ENCODE data around the gene SKIDA1.

Gene SKIDA1

GRCh38 chr10:21512573-21513404, 12.7 kb downstream of the SKIDA1 start:
- H3K27ac ChIP-seq = no peak overlapping the region
- no peak for TF ChIP-seq CTCF (conservative IDR thresholded peaks at IDR 0.05)

- H3K27ac ChIP-seq = no peak overlapping the region
- no peak for TF ChIP-seq CTCF (conservative IDR thresholded peaks at IDR 0.05)
Observed at GRCh38 chr10:21511946-21512572, 13.4 kb downstream of the SKIDA1 start.

- H3K27ac ChIP-seq = no peak overlapping the region
- no peak for TF ChIP-seq CTCF (conservative IDR thresholded peaks at IDR 0.05)
Observed at GRCh38 chr10:21511095-21511570, 14.3 kb downstream of the SKIDA1 start.

DNA sequence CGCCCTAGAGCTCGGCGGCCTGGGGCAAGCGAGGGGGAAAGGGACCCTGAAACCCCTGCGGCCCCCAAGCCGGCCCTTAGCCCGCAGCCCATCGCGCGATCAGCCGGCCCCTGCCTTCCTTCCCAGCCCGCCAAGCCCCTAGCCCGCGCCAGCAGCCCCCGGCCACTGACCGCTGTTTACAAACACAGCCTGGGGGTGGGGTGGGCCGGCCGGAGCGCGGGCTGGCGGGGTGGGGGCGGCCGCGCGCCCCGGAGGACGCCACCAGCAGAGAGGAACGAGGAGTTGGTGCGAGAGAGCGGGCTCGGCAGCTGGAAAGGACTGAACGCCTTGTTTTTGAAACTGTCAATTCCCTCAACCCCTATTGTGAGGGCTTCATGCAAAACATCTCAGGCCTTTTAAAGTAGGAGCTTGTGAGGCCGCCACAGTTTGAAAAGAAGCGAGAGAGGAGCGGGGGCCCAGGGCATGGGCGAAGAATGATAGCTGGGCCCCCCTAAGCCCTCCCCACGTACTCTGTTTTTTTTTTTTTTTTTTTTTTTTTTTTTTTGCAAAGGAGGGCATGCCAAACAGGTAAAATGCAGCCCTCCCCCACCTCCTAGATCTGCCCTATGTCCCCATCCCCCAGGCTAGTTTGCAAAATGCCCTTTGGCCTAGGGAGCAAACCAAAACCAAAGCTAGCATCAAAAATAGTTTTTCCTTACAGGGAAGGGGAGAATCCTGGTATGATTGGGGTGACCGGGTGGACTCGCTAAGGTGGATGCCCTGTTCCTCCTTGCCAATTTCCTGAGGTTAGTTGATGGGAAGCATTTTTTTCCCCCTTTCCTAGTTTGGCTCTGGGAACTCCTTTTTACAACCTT, 15.0 kb downstream of the SKIDA1 start:
- no peak for TF ChIP-seq CTCF (conservative IDR thresholded peaks at IDR 0.05)
- no peak overlapping the region for H3K27ac ChIP-seq

GRCh38 chr10:21509341-21510240, 15.9 kb downstream of the SKIDA1 start:
- no peak overlapping the region for H3K27ac ChIP-seq
- no peak for TF ChIP-seq CTCF (conservative IDR thresholded peaks at IDR 0.05)

DNA sequence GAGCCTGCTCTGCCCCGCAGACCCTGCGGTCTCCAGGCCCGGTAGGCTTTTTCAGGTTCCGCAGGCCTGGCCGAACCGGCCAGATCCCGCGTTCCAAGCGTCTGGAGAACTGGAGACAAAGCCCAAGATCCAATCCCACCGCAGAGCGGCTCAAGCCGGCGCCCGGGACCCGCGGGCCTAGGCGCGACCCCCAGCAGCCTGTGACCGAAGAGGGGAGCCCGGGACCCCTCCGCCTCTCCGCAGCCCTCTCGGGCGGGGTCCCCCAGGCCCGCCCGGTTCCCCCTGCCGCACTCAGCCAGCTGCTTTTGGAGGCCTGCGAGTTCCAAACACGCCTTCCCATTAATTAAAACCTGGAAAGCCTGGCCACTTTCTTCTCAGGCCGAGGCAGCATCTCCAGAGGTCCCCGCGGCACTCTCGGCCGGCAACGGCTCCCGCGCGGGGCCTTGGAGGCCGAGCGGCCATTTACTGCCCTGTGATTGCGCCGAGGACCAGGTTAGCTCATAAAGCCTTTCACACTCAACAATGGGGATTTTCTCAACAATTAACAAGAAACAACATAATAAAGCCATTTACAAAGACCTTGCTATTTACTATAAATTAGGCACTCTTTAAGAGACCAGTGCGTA, 16.7 kb downstream of the SKIDA1 start:
- no peak overlapping the region for H3K27ac ChIP-seq
- TF ChIP-seq CTCF (conservative IDR thresholded peaks at IDR 0.05) = no peak

Data from VCaP (cell line).